HEK293T (cell line): ENCODE measurements around the gene PANX1.

Source experiments
- ARNT ChIP-seq: fragments of 450-650 bp; IDR thresholded peaks from 2 replicates; pipeline ENCODE4 v1.6.1; 2017; ENCODE audit warnings: mild to moderate bottlenecking
- BHLHE40 ChIP-seq: fragments of 450-650 bp; IDR thresholded peaks from 2 replicates; pipeline ENCODE4 v1.6.1; 2016; ENCODE audit warnings: mild to moderate bottlenecking, moderate library complexity, borderline replicate concordance
- CTBP1 ChIP-seq: fragments of 450-650 bp; IDR thresholded peaks from 2 replicates; pipeline ENCODE4 v1.6.1; 2016; ENCODE audit warnings: borderline replicate concordance
- ELF4 ChIP-seq: fragments of 450-650 bp; IDR thresholded peaks from 2 replicates; pipeline ENCODE4 v1.6.1; 2017; ENCODE audit warnings: antibody characterized with exemption
- FOXA1 ChIP-seq: fragments of 450-650 bp; IDR thresholded peaks from 2 replicates; pipeline ENCODE4 v1.6.1; 2016; ENCODE audit warnings: mild to moderate bottlenecking
- FOXK2 ChIP-seq: fragments of 450-650 bp; IDR thresholded peaks from 2 replicates; pipeline ENCODE4 v1.6.1; 2016; ENCODE audit warnings: mild to moderate bottlenecking
- FOXM1 ChIP-seq: fragments of 450-650 bp; IDR thresholded peaks from 2 replicates; pipeline ENCODE4 v1.6.1; 2017; ENCODE audit warnings: mild to moderate bottlenecking, borderline replicate concordance
- SP1 ChIP-seq: fragments of 450-650 bp; IDR thresholded peaks from 2 replicates; pipeline ENCODE4 v1.6.1; 2017
- SUZ12 ChIP-seq: fragments of 450-650 bp; IDR thresholded peaks from 2 replicates; pipeline ENCODE4 v1.6.1; 2016; ENCODE audit warnings: mild to moderate bottlenecking
- TARDBP ChIP-seq: fragments of 450-650 bp; IDR thresholded peaks from 2 replicates; pipeline ENCODE4 v1.6.1; 2016
- TF ChIP-seq, protein P1 (sequence below): fragments of 450-650 bp; IDR thresholded peaks from 2 replicates; pipeline ENCODE4 v1.6.1; 2016

DNA sequence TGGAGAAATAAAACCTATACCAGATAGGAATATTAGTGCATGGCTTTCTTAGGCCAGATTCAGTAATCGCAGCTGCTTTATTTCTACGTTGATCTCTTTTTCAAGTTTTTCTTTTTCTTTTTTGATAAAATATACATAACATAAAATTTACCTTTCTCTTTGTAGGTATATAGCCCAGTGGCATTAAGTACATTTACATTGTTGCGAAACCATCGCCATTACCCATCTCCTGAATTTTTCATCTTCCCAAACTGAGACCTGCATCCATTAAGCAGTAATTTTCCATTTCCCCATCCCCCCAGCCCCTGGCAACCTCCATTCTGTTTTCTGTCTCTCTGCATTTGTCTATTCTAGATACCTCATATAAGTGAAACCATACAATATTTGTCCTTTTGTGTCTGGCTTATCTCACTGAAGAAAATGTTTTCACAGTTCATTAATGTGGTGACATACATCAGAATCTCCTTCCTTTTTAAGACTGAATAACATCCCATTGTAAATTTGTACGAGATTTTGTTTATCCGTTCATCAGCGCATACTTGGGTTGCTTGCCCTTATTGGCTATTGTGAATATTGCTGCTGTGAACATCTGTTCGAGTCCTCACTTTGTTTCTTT is 41.4 kb downstream of the PANX1 start:
- no peak for TF ChIP-seq ELF4
- TF ChIP-seq SUZ12: no peak
- TF ChIP-seq, protein P1, sequence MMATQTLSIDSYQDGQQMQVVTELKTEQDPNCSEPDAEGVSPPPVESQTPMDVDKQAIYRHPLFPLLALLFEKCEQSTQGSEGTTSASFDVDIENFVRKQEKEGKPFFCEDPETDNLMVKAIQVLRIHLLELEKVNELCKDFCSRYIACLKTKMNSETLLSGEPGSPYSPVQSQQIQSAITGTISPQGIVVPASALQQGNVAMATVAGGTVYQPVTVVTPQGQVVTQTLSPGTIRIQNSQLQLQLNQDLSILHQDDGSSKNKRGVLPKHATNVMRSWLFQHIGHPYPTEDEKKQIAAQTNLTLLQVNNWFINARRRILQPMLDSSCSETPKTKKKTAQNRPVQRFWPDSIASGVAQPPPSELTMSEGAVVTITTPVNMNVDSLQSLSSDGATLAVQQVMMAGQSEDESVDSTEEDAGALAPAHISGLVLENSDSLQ: no peak
- no peak for TF ChIP-seq TARDBP
- no peak for TF ChIP-seq FOXM1
- no peak for TF ChIP-seq FOXA1
- TF ChIP-seq SP1: no peak
- no peak for TF ChIP-seq CTBP1
- TF ChIP-seq BHLHE40: no peak
- no peak for TF ChIP-seq ARNT
- TF ChIP-seq FOXK2: no peak
